ENCODE data around the gene ZEB1. TPM values are rescaled to one million over a fixed set of nuclear protein-coding genes. Genes with fewer than 3 reads are reported as not detected.

ZEB1 gene
- total and polyA plus RNA-seq, 9 of the 15 experiments (the other 6 are each of a cell fraction or from before 2014, with no cell fraction given): 2.1 to 8.4 (median 4.9) TPM

GRCh38 chr10:31508882-31509281 lies 189.9 kb downstream of the ZEB1 start (continued):
- TF ChIP-seq ZNF407 (IDR thresholded peaks at IDR 0.05; ENCODE audit: low read depth) (no peak), CTBP1 (IDR thresholded peaks at IDR 0.05; ENCODE audit: borderline replicate concordance) (no peak), RFX1 (IDR thresholded peaks at IDR 0.05) (no peak), ETV5 (CRISPR knock-in tag; IDR thresholded peaks at IDR 0.05; ENCODE audit: low read depth) (no peak)
